Measurements from ENCODE around the gene PDE12.

GRCh38 chr3:57583544-57583943 lies 27.5 kb downstream of the PDE12 start:
- TF ChIP-seq POLR2AphosphoS5 (IDR thresholded peaks at IDR 0.05; ENCODE audit: borderline replicate concordance, low read depth, low read length) (no peak), EZH2 (IDR thresholded peaks at IDR 0.05) (no peak)

All from SK-N-MC (cell line).